ENCODE measurements around the gene ZNF135. TPM values are rescaled to one million over a fixed set of nuclear protein-coding genes. Genes with fewer than 3 reads are reported as not detected.

Gene ZNF135
- total and polyA plus RNA-seq, 2 experiments from 2014 or later = 4.3 to 7.4 TPM

- Histone ChIP-seq H3K4me1 (ENCODE audit: insufficient read depth) (no peaks in the 10 kb centered on the region), H3K4me3 (no peak overlapping the region), H3K27me3 (no peaks in the 10 kb centered on the region), H3K27ac (no peak overlapping the region), H3K9me2 (replicated peaks; ENCODE audit: insufficient read depth) (no peaks in the 10 kb centered on the region), H3K36me3 (replicated peaks; ENCODE audit: insufficient read depth, low read depth) (no peaks in the 10 kb centered on the region), H3K79me2 (no peaks in the 10 kb centered on the region), H4K20me1 (ENCODE audit: insufficient read depth, poor library complexity, severe bottlenecking) (no peaks in the 10 kb centered on the region), H2AFZ (no peak overlapping the region), H3K9me3 (ENCODE audit: low read depth) (no peaks in the 10 kb centered on the region), H3K4me2 (no peak overlapping the region)
- no peak for DNase-seq (ENCODE audit: low spot score)
- no peak for TF ChIP-seq EZH2phosphoT487 (IDR thresholded peaks at IDR 0.05; ENCODE audit: low read depth, severe bottlenecking, unreplicated experiment)
- no peak for TF ChIP-seq EZH2 (IDR thresholded peaks at IDR 0.05; ENCODE audit: borderline replicate concordance)
- TF ChIP-seq CTCF (IDR thresholded peaks at IDR 0.05; ENCODE audit: poor library complexity) = no peak
- WGBS (ENCODE audit: low lambda C conversion rate, missing lambda C conversion rate) = 98% methylated on average over 40 of the region's 42 CpGs
Observed at GRCh38 chr19:58044391-58044790, 14.7 kb upstream of the ZNF135 start.

GRCh38 chr19:58044886-58045285 is 14.2 kb upstream of the ZNF135 start:
- H3K79me2 ChIP-seq = no peaks in the 10 kb centered on the region
- no peaks in the 10 kb centered on the region for H3K9me3 ChIP-seq (ENCODE audit: low read depth)
- H3K4me3 ChIP-seq = no peak overlapping the region
- no peaks in the 10 kb centered on the region for H3K36me3 ChIP-seq (replicated peaks; ENCODE audit: insufficient read depth, low read depth)
- H3K9me2 ChIP-seq (replicated peaks; ENCODE audit: insufficient read depth) = no peaks in the 10 kb centered on the region
- H4K20me1 ChIP-seq (ENCODE audit: insufficient read depth, poor library complexity, severe bottlenecking) = no peaks in the 10 kb centered on the region
- no peak overlapping the region for H2AFZ ChIP-seq
- H3K4me2 ChIP-seq = no peak overlapping the region
- H3K27me3 ChIP-seq = no peaks in the 10 kb centered on the region
- H3K27ac ChIP-seq = no peak overlapping the region
- no peak for DNase-seq (ENCODE audit: low spot score)
- TF ChIP-seq EZH2phosphoT487 (IDR thresholded peaks at IDR 0.05; ENCODE audit: low read depth, severe bottlenecking, unreplicated experiment) (no peak), CTCF (IDR thresholded peaks at IDR 0.05; ENCODE audit: poor library complexity) (no peak), EZH2 (IDR thresholded peaks at IDR 0.05; ENCODE audit: borderline replicate concordance) (no peak)
- 94% methylated on average over 26 of the region's 26 CpGs for WGBS (ENCODE audit: low lambda C conversion rate, missing lambda C conversion rate)
- no peaks in the 10 kb centered on the region for H3K4me1 ChIP-seq (ENCODE audit: insufficient read depth)

GRCh38 chr19:58045411-58046050 is 13.6 kb upstream of the ZNF135 start:
- Histone ChIP-seq H3K4me1 (ENCODE audit: insufficient read depth) (no peaks in the 10 kb centered on the region), H3K36me3 (replicated peaks; ENCODE audit: insufficient read depth, low read depth) (no peaks in the 10 kb centered on the region), H3K4me3 (no peak overlapping the region), H3K27me3 (no peaks in the 10 kb centered on the region), H3K79me2 (no peaks in the 10 kb centered on the region), H4K20me1 (ENCODE audit: insufficient read depth, poor library complexity, severe bottlenecking) (no peaks in the 10 kb centered on the region), H3K9me3 (ENCODE audit: low read depth) (no peaks in the 10 kb centered on the region), H3K4me2 (no peak overlapping the region), H3K27ac (no peak overlapping the region), H3K9me2 (replicated peaks; ENCODE audit: insufficient read depth) (no peaks in the 10 kb centered on the region), H2AFZ (no peak overlapping the region)
- no peak for DNase-seq (ENCODE audit: low spot score)
- WGBS (ENCODE audit: low lambda C conversion rate, missing lambda C conversion rate) = 91% methylated on average over 23 of the region's 24 CpGs
- TF ChIP-seq CTCF (IDR thresholded peaks at IDR 0.05; ENCODE audit: poor library complexity) (no peak), EZH2phosphoT487 (IDR thresholded peaks at IDR 0.05; ENCODE audit: low read depth, severe bottlenecking, unreplicated experiment) (no peak), EZH2 (IDR thresholded peaks at IDR 0.05; ENCODE audit: borderline replicate concordance) (no peak)
